Activated CD4-positive, alpha-beta memory T cell treated with anti-CD3 and anti-CD28 coated beads, Interleukin-2, amount 10 ng/mL, durations not matched to agents 7 days and 5 days (primary cell): ENCODE measurements around the gene MRPL55. TPM values are rescaled to one million over a fixed set of nuclear protein-coding genes. Genes with fewer than 3 reads are reported as not detected.

ENCODE experiments used
- CTCF ChIA-PET: fragments of 350-600 bp; sonication (Branson Sonifier 250); formaldehyde crosslinking; loops from one replicate; lab custom pipeline; 2021; ENCODE audit warnings: antibody characterized with exemption, inconsistent platforms; lab: Charles Lee
- POLR2A ChIA-PET: fragments of 350-600 bp; sonication (Branson Sonifier 250); formaldehyde crosslinking; loops from one replicate; lab custom pipeline; 2021; ENCODE audit warnings: antibody characterized with exemption; lab: Charles Lee
- DNase-seq: peaks from one replicate; pipeline ENCODE4 v3.0.0-alpha.2; 2020
- H3K27ac Mint-ChIP-seq: one replicate; pipeline ENCODE4 v1.8.0; 2021; ENCODE audit warnings: mild to moderate bottlenecking, mixed read lengths
- H3K27me3 Mint-ChIP-seq: one replicate; pipeline ENCODE4 v1.8.0; 2021; ENCODE audit warnings: mixed read lengths
- H3K36me3 Mint-ChIP-seq: one replicate; pipeline ENCODE4 v1.8.0; 2021; ENCODE audit warnings: low read depth, mixed read lengths
- H3K4me1 Mint-ChIP-seq: one replicate; pipeline ENCODE4 v1.8.0; 2021; ENCODE audit warnings: mixed read lengths
- H3K4me3 Mint-ChIP-seq: one replicate; pipeline ENCODE4 v1.8.0; 2021; ENCODE audit warnings: mild to moderate bottlenecking, mixed read lengths
- H3K9me3 Mint-ChIP-seq: one replicate; pipeline ENCODE4 v1.8.0; 2021; ENCODE audit warnings: mixed read lengths
- total RNA-seq, 2 experiments: library from RNA; stranded (reverse); gene quantifications; one replicate each; pipeline ENCODE4 v1.2.3, GENCODE V29; 2021

Gene MRPL55
- total RNA-seq, 2 experiments from 2014 or later: 43.1 to 43.9 TPM

- Mint-ChIP-seq H3K4me1 (peaks cover 30% of the 10 kb centered on the region), H3K36me3 (peaks cover 28% of the 10 kb centered on the region), H3K9me3 (no peaks in the 10 kb centered on the region)
These were observed 36.6 kb upstream of the MRPL55 start for GRCh38 chr1:228145463-228146416.

GRCh38 chr1:228144993-228145343, 35.9 kb upstream of the MRPL55 start:
- H3K36me3 Mint-ChIP-seq: peaks cover 28% of the 10 kb centered on the region
- ChIA-PET CTCF (no interaction called here), POLR2A (interaction anchor here (10.2 kb wide), 1 partner anchor 20 kb away, joined by 95 read pairs; the partner anchor contains the start of gene IBA57)
- H3K4me3 Mint-ChIP-seq: no peak overlapping the region
- peaks cover 30% of the 10 kb centered on the region for H3K4me1 Mint-ChIP-seq
- H3K9me3 Mint-ChIP-seq: no peaks in the 10 kb centered on the region
- no peaks in the 10 kb centered on the region for H3K27me3 Mint-ChIP-seq
- H3K27ac Mint-ChIP-seq: no peak overlapping the region
- no peak for DNase-seq

More at GRCh38 chr1:228145463-228146416, 36.6 kb upstream of the MRPL55 start:
- POLR2A ChIA-PET: interaction anchor here (10.2 kb wide), 1 partner anchor 19 kb away, joined by 95 read pairs; the partner anchor contains the start of gene IBA57
- H3K27me3 Mint-ChIP-seq: no peaks in the 10 kb centered on the region
- H3K27ac Mint-ChIP-seq: no peak overlapping the region
- DNase-seq: no peak
- CTCF ChIA-PET: no interaction called here
- no peak overlapping the region for H3K4me3 Mint-ChIP-seq

- POLR2A ChIA-PET: interaction anchor here (10.2 kb wide), 1 partner anchor 21 kb away, joined by 95 read pairs; the partner anchor contains the start of gene IBA57
- peaks cover 28% of the 10 kb centered on the region for H3K36me3 Mint-ChIP-seq
- peak; percentile 14 for DNase-seq
- H3K27me3 Mint-ChIP-seq: no peaks in the 10 kb centered on the region
- no peak overlapping the region for H3K4me3 Mint-ChIP-seq
- CTCF ChIA-PET: interaction anchor here (1.8 kb wide), 1 partner anchor 13 kb away, joined by 7 read pairs; no protein-coding TSS in a partner anchor
- no peak overlapping the region for H3K27ac Mint-ChIP-seq
- H3K9me3 Mint-ChIP-seq: no peaks in the 10 kb centered on the region
- H3K4me1 Mint-ChIP-seq: peaks cover 33% of the 10 kb centered on the region
These were observed 35.3 kb upstream of the MRPL55 start for GRCh38 chr1:228144193-228144992.

GRCh38 chr1:228143480-228144192, 34.5 kb upstream of the MRPL55 start:
- peak overlapping the region; percentile 99 for H3K4me3 Mint-ChIP-seq
- ChIA-PET CTCF (interaction anchor here (1.8 to 7.7 kb wide), 2 partner anchors 13 to 22 kb away, joined by 7 to 50 read pairs; partner anchors contain the start of gene IBA57), POLR2A (interaction anchor here (1.4 to 10.2 kb wide), 2 partner anchors 22 to 61 kb away, joined by 4 to 95 read pairs; partner anchors contain the start of genes ARF1 and IBA57)
- H3K27me3 Mint-ChIP-seq: no peaks in the 10 kb centered on the region
- H3K4me1 Mint-ChIP-seq: peaks cover 34% of the 10 kb centered on the region
- no peaks in the 10 kb centered on the region for H3K9me3 Mint-ChIP-seq
- peak; percentile 14 for DNase-seq
- peak overlapping the region; percentile 35 for H3K27ac Mint-ChIP-seq
- peaks cover 28% of the 10 kb centered on the region for H3K36me3 Mint-ChIP-seq

GRCh38 chr1:228142701-228143136, 33.6 kb upstream of the MRPL55 start:
- H3K36me3 Mint-ChIP-seq: peaks cover 28% of the 10 kb centered on the region
- peaks cover 34% of the 10 kb centered on the region for H3K4me1 Mint-ChIP-seq
- H3K4me3 Mint-ChIP-seq: peak overlapping the region; percentile 99
- H3K27ac Mint-ChIP-seq: peak overlapping the region; percentile 98
- no peak for DNase-seq
- POLR2A ChIA-PET: interaction anchor here (1.3 to 10.2 kb wide), 3 partner anchors 9 to 60 kb away, joined by 4 to 95 read pairs (median 4); partner anchors contain the start of genes ARF1 and IBA57
- H3K9me3 Mint-ChIP-seq: no peaks in the 10 kb centered on the region
- CTCF ChIA-PET: interaction anchor here (1.8 to 7.7 kb wide), 2 partner anchors 12 to 23 kb away, joined by 7 to 50 read pairs; partner anchors contain the start of gene IBA57
- no peaks in the 10 kb centered on the region for H3K27me3 Mint-ChIP-seq

GRCh38 chr1:228142155-228142691, 33.1 kb upstream of the MRPL55 start:
- H3K9me3 Mint-ChIP-seq: no peaks in the 10 kb centered on the region
- H3K4me1 Mint-ChIP-seq: peaks cover 35% of the 10 kb centered on the region
- ChIA-PET POLR2A (interaction anchor here (1.0 to 10.2 kb wide), 4 partner anchors 10 to 264 kb away, joined by 4 to 95 read pairs (median 4); partner anchors contain the start of genes ARF1, IBA57 and TRIM11), CTCF (interaction anchor here (1.8 to 7.7 kb wide), 2 partner anchors 11 to 24 kb away, joined by 7 to 50 read pairs; partner anchors contain the start of gene IBA57)
- H3K27ac Mint-ChIP-seq: peak overlapping the region; percentile 98
- peak; percentile 15 for DNase-seq
- H3K36me3 Mint-ChIP-seq: peaks cover 28% of the 10 kb centered on the region
- peak overlapping the region; percentile 99 for H3K4me3 Mint-ChIP-seq
- peaks cover 1% of the 10 kb centered on the region for H3K27me3 Mint-ChIP-seq

- DNase-seq: peak; percentile 58
- CTCF ChIA-PET: interaction anchor here (7.7 kb wide), 1 partner anchor 24 kb away, joined by 50 read pairs; the partner anchor contains the start of gene IBA57
- POLR2A ChIA-PET: interaction anchor here (1.0 to 10.2 kb wide), 8 partner anchors 8 to 345 kb away, joined by 3 to 95 read pairs (median 4); partner anchors contain the start of genes IBA57 and TRIM11
- Mint-ChIP-seq H3K36me3 (peaks cover 28% of the 10 kb centered on the region), H3K27ac (peak overlapping the region; percentile 98), H3K9me3 (no peaks in the 10 kb centered on the region), H3K4me3 (peak overlapping the region; percentile 99), H3K4me1 (peaks cover 36% of the 10 kb centered on the region), H3K27me3 (peaks cover 9% of the 10 kb centered on the region)
These were observed 32.3 kb upstream of the MRPL55 start for GRCh38 chr1:228141226-228142044.

GRCh38 chr1:228140724-228141225, 31.7 kb upstream of the MRPL55 start:
- no peak for DNase-seq
- H3K27ac Mint-ChIP-seq: peak overlapping the region; percentile 98
- peak overlapping the region; percentile 99 for H3K4me3 Mint-ChIP-seq
- peaks cover 16% of the 10 kb centered on the region for H3K27me3 Mint-ChIP-seq
- peaks cover 28% of the 10 kb centered on the region for H3K36me3 Mint-ChIP-seq
- ChIA-PET CTCF (interaction anchor here (0.6 to 7.7 kb wide), 4 partner anchors 10 to 317 kb away, joined by 3 to 50 read pairs (median 6); partner anchors contain the start of gene IBA57), POLR2A (interaction anchor here (0.7 to 10.2 kb wide), 16 partner anchors 8 to 374 kb away, joined by 3 to 95 read pairs (median 4); partner anchors contain the start of genes ARF1, C1orf35 and IBA57)
- peaks cover 36% of the 10 kb centered on the region for H3K4me1 Mint-ChIP-seq
- H3K9me3 Mint-ChIP-seq: no peaks in the 10 kb centered on the region

GRCh38 chr1:228139931-228140723, 31.0 kb upstream of the MRPL55 start, which contains the start of gene GUK1:
Gene GUK1 (plus strand): TSS chr1:228140279. CDS start chr1:228140303, 24 bp downstream.
- peaks cover 28% of the 10 kb centered on the region for H3K36me3 Mint-ChIP-seq
- POLR2A ChIA-PET: interaction anchor here (0.7 to 10.2 kb wide), 17 partner anchors 9 to 373 kb away, joined by 3 to 95 read pairs (median 4); partner anchors contain the start of genes ARF1, C1orf35 and IBA57
- no peaks in the 10 kb centered on the region for H3K9me3 Mint-ChIP-seq
- peak within 1 kb of the TSS; percentile 99 for H3K4me3 Mint-ChIP-seq
- DNase-seq: peak; percentile 100
- H3K27ac Mint-ChIP-seq: peak within 1 kb of the TSS; percentile 98
- H3K4me1 Mint-ChIP-seq: peaks cover 36% of the 10 kb centered on the region
- peaks cover 16% of the 10 kb centered on the region for H3K27me3 Mint-ChIP-seq
- CTCF ChIA-PET: interaction anchor here (0.6 to 7.7 kb wide), 5 partner anchors 10 to 317 kb away, joined by 3 to 50 read pairs (median 5); partner anchors contain the start of genes IBA57 and MRPL55
